ENCODE results near the gene TNFAIP8.

GRCh38 chr5:119330367-119331183 lies 25.2 kb upstream of the TNFAIP8 start:
- TF ChIP-seq CTCF (IDR thresholded peaks at IDR 0.05) = no peak
- TF ChIP-seq POLR2AphosphoS5 (IDR thresholded peaks at IDR 0.05) = no peak
- TF ChIP-seq EP300 (IDR thresholded peaks at IDR 0.05) = no peak

Measured in suprapubic skin (tissue), 4 donors.